ENCODE results near the gene TMEM170A.

GRCh38 chr16:75455677-75456076, 8.8 kb downstream of the TMEM170A start:
- no peak for TF ChIP-seq CTCF (IDR thresholded peaks at IDR 0.05; ENCODE audit: low read depth, low read length)
- no peak for TF ChIP-seq EZH2phosphoT487 (IDR thresholded peaks at IDR 0.05; ENCODE audit: low read depth)

Measured in OCI-LY3 (cell line).